H1 (cell line): ENCODE measurements around the gene SIM2.

Source experiments
- BRCA1 ChIP-seq: IDR thresholded peaks from 2 replicates; pipeline ENCODE4 v1.6.1; 2012; ENCODE audit warnings: low read depth, low read length, improper control_type of control experiment
- CEBPB ChIP-seq: IDR thresholded peaks from 2 replicates; pipeline ENCODE4 v1.6.1; 2012; ENCODE audit warnings: low read depth, low read length
- GABPA ChIP-seq: IDR thresholded peaks from 2 replicates; pipeline ENCODE4 v1.6.1; 2011; ENCODE audit warnings: mild to moderate bottlenecking, low read length, moderate library complexity, borderline replicate concordance; ENCODE audit not compliant: insufficient read depth
- KDM1A ChIP-seq: fragments of 200-600, 300-600 bp; sonication (generic); IDR thresholded peaks from 2 replicates; pipeline ENCODE4 v1.7.1; 2016; ENCODE audit warnings: mild to moderate bottlenecking, low read length, borderline replicate concordance
- NRF1 ChIP-seq: IDR thresholded peaks from 2 replicates; pipeline ENCODE4 v1.6.1; 2011; ENCODE audit warnings: mild to moderate bottlenecking, low read depth, low read length, improper control_type of control experiment
- POLR2A ChIP-seq, 2 experiments: IDR thresholded peaks; 1 replicate in 1 of 2; 2 replicates in 1 of 2; pipeline ENCODE4 v1.6.1; 2011; ENCODE audit warnings: low read depth in 2 of 2, low read length in 2 of 2, mild to moderate bottlenecking in 2 of 2; ENCODE audit errors: control extremely low read depth in 1 of 2
- POLR2AphosphoS5 ChIP-seq: IDR thresholded peaks from 2 replicates; pipeline ENCODE4 v1.6.1; 2011; ENCODE audit warnings: low read depth, low read length
- RXRA ChIP-seq: IDR thresholded peaks from 2 replicates; pipeline ENCODE4 v1.6.1; 2011; ENCODE audit warnings: low read depth, mild to moderate bottlenecking, low read length, moderate library complexity; ENCODE audit not compliant: insufficient read depth
- TAF7 ChIP-seq: optimal IDR thresholded peaks from 2 replicates; pipeline ENCODE3; 2011; ENCODE audit warnings: low read depth, mild to moderate bottlenecking, inconsistent platforms, low read length, moderate library complexity, borderline replicate concordance
- USF2 ChIP-seq: IDR thresholded peaks from 2 replicates; pipeline ENCODE4 v1.6.1; 2011; ENCODE audit warnings: low read length, improper control_type of control experiment
- TF ChIP-seq, protein P1 (sequence below), 3 experiments: IDR thresholded peaks; 1 replicate in 2 of 3; 2 replicates in 1 of 3; pipeline versions ENCODE4 v1.5.1 to v1.6.1; 2011; ENCODE audit warnings: low read length in 3 of 3, mild to moderate bottlenecking in 3 of 3, inconsistent platforms in 2 of 3, low read depth in 1 of 3, moderate library complexity in 1 of 3; ENCODE audit not compliant: insufficient read depth in 1 of 3; ENCODE audit errors: control extremely low read depth in 1 of 3

DNA sequence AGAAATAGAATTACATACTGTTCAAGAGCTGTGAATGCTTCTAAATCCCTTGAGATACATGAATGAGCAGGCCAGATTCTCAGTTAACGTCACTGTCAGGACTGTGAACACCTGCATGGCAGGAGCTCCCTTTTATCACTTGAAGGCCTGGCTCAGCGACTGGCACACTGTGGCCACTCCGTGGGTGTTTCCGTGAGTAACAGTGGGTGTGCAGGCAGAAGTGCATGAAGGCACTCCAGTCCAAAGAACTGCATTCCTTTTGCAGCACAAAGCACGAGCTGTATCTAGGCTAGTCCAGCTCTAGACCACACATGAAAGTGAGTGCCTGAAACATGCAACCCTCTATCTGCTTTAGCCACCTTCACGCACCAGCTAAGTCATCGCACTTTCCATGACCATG lies 9.6 kb upstream of the SIM2 start:
- TF ChIP-seq GABPA (no peak), RXRA (no peak), POLR2AphosphoS5 (no peak), KDM1A (no peak), BRCA1 (no peak), NRF1 (no peak), USF2 (no peak), TAF7 (no peak), POLR2A (IDR thresholded peaks at IDR 0.05; ENCODE audit: control extremely low read depth in 1 of 2, low read depth in 2 of 2, low read length in 2 of 2) (no peak), CEBPB (no peak)
- TF ChIP-seq, protein P1, sequence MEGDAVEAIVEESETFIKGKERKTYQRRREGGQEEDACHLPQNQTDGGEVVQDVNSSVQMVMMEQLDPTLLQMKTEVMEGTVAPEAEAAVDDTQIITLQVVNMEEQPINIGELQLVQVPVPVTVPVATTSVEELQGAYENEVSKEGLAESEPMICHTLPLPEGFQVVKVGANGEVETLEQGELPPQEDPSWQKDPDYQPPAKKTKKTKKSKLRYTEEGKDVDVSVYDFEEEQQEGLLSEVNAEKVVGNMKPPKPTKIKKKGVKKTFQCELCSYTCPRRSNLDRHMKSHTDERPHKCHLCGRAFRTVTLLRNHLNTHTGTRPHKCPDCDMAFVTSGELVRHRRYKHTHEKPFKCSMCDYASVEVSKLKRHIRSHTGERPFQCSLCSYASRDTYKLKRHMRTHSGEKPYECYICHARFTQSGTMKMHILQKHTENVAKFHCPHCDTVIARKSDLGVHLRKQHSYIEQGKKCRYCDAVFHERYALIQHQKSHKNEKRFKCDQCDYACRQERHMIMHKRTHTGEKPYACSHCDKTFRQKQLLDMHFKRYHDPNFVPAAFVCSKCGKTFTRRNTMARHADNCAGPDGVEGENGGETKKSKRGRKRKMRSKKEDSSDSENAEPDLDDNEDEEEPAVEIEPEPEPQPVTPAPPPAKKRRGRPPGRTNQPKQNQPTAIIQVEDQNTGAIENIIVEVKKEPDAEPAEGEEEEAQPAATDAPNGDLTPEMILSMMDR (IDR thresholded peaks at IDR 0.05; ENCODE audit: control extremely low read depth in 1 of 3, insufficient read depth in 1 of 3, low read depth in 1 of 3, low read length in 3 of 3), result no peak
